K562 (cell line): Measurements from ENCODE around the gene MED17. TPM values are rescaled to one million over a fixed set of nuclear protein-coding genes. Genes with fewer than 3 reads are reported as not detected.

Experiments
- ATAC-seq: fragments of 200-7000 bp; cut with Tn5 transposase; 3 replicates; pipeline ENCODE4 v1.9.1; 2020; ENCODE audit warnings: moderate library complexity
- BruUV-seq: library from RNA; stranded (reverse); fragments of 400-500 nt; replicated peaks from 2 replicates; lab custom pipeline; 2021; lab: Mats Ljungman, UMichigan
- CTCF ChIA-PET: fragments of 300-600 bp; formaldehyde crosslinking; extraction: SDS; loops from one replicate; lab custom pipeline; 2021; ENCODE audit warnings: low intra/inter-chr PET ratio; lab: Yijun Ruan, JAX
- POLR2A ChIA-PET: fragments of 300-600, 350-650 bp; sonication (Branson Sonifier 250); formaldehyde crosslinking; extraction: SDS; loops from one replicate; lab custom pipeline; 2021; ENCODE audit warnings: antibody characterized with exemption, inconsistent platforms; lab: Yijun Ruan, JAX
- DNase-seq, 4 experiments: peaks; one replicate each; pipeline versions ENCODE4 v3.0.0 to v3.0.0-alpha.2; 2011 to 2018; ENCODE audit warnings: low spot score in 3 of 4, mixed read lengths in 3 of 4; ENCODE audit errors: extremely low read depth in 1 of 4
- FAIRE-seq: peaks from 2 replicates; lab custom pipeline; 2011; peaks lifted over from hg19 to GRCh38; lab: Jason Lieb, UNC
- H2AFZ ChIP-seq: 2 replicates; pipeline ENCODE4 v1.6.0; 2011; ENCODE audit warnings: low read depth, low read length, control low read depth, inconsistent platforms
- H3K27ac ChIP-seq: fragments of 200-600 bp; 3 replicates; pipeline ENCODE4 v1.8.0; 2011; ENCODE audit warnings: low read depth, mild to moderate bottlenecking, control low read depth, inconsistent platforms, low read length, moderate library complexity, mixed read lengths; ENCODE audit errors: extremely low read depth
- H3K27me3 ChIP-seq, 2 experiments: fragments of 300-600 bp in 1 of 2; 2 replicates in 1 of 2; 3 replicates in 1 of 2; pipeline versions ENCODE4 v1.6.0 to v1.8.0; 2011; ENCODE audit warnings: inconsistent platforms in 2 of 2, low read length in 2 of 2, mild to moderate bottlenecking in 1 of 2, mixed read lengths in 1 of 2, moderate library complexity in 1 of 2; ENCODE audit not compliant: control insufficient read depth in 2 of 2, insufficient read depth in 2 of 2
- H3K36me3 ChIP-seq: fragments of 300-600 bp; 3 replicates; pipeline ENCODE4 v1.8.0; 2011; ENCODE audit warnings: mild to moderate bottlenecking, low read length, inconsistent platforms; ENCODE audit not compliant: control insufficient read depth, insufficient read depth
- H3K4me1 ChIP-seq, 2 experiments: fragments of 200-600 bp in 1 of 2; replicated peaks in 1 of 2; 2 replicates in 1 of 2; 3 replicates in 1 of 2; pipeline versions ENCODE4 v1.5.1 to v1.8.0; 2011; ENCODE audit warnings: inconsistent platforms in 2 of 2, low read length in 2 of 2, mild to moderate bottlenecking in 1 of 2, mixed read lengths in 1 of 2, moderate library complexity in 1 of 2; ENCODE audit not compliant: control insufficient read depth in 2 of 2, insufficient read depth in 2 of 2
- H3K4me2 ChIP-seq: 2 replicates; pipeline ENCODE4 v1.6.1; 2011; ENCODE audit warnings: low read length, control low read depth, inconsistent platforms, mixed read lengths; ENCODE audit not compliant: insufficient read depth
- H3K4me3 ChIP-seq: fragments of 200-600 bp; sonication (generic), shearing (Covaris generic); 2 replicates; pipeline ENCODE4 v1.5.1; 2016; ENCODE audit warnings: control low read depth, inconsistent platforms
- H3K79me2 ChIP-seq: fragments of 200-600 bp; 3 replicates; pipeline ENCODE4 v1.8.0; 2011; ENCODE audit warnings: low read length, inconsistent platforms; ENCODE audit not compliant: control insufficient read depth, insufficient read depth
- H3K9ac ChIP-seq, 2 experiments: 2 replicates each; pipeline versions ENCODE4 v1.6.0 to v1.6.1; 2011; ENCODE audit warnings: low read depth in 2 of 2, low read length in 2 of 2, control low read depth in 1 of 2, inconsistent platforms in 1 of 2, mild to moderate bottlenecking in 1 of 2, mixed read lengths in 1 of 2; ENCODE audit not compliant: insufficient read depth in 1 of 2
- H3K9me1 ChIP-seq: one replicate; pipeline ENCODE4 v1.6.0; 2011; ENCODE audit warnings: inconsistent platforms, mild to moderate bottlenecking, low read length, moderate library complexity; ENCODE audit not compliant: control insufficient read depth, insufficient read depth
- H3K9me3 ChIP-seq: replicated peaks from 2 replicates; pipeline ENCODE4 v1.5.1; 2011; ENCODE audit warnings: low read depth, low read length, inconsistent platforms; ENCODE audit not compliant: control insufficient read depth, insufficient read depth
- H4K20me1 ChIP-seq: replicated peaks from 2 replicates; pipeline ENCODE4 v1.6.1; 2011; ENCODE audit warnings: low read length, inconsistent platforms, mixed read lengths; ENCODE audit not compliant: control insufficient read depth, insufficient read depth
- ARID3A ChIP-seq: IDR thresholded peaks from 2 replicates; pipeline ENCODE4 v1.6.1; 2012; ENCODE audit warnings: low read depth, low read length, improper control_type of control experiment, borderline replicate concordance
- ARID4B ChIP-seq: sonication (generic); formaldehyde crosslinking; IDR thresholded peaks from 2 replicates; pipeline ENCODE4 v1.8.0; 2022; ENCODE audit warnings: mild to moderate bottlenecking, missing genetic modification reagents
- HSF4 ChIP-seq: fragments of 250-450 bp; sonication (Bioruptor Pico); IDR thresholded peaks from 2 replicates; pipeline ENCODE4 v2.1.2; 2022; ENCODE audit warnings: mild to moderate bottlenecking, moderate library complexity, borderline replicate concordance
- KDM1A ChIP-seq, 2 experiments: fragments of 450-650 bp; IDR thresholded peaks; 2 replicates each; pipeline ENCODE4 v1.6.1; 2016; ENCODE audit warnings: mild to moderate bottlenecking in 2 of 2
- NFXL1 ChIP-seq: fragments of 450-650 bp; formaldehyde crosslinking; IDR thresholded peaks from 2 replicates; pipeline ENCODE4 v1.4.0; 2021; ENCODE audit warnings: mild to moderate bottlenecking
- POLR2AphosphoS5 ChIP-seq: IDR thresholded peaks from 2 replicates; pipeline ENCODE4 v1.6.1; 2011; ENCODE audit warnings: mild to moderate bottlenecking, low read depth, low read length, moderate library complexity; ENCODE audit not compliant: control insufficient read depth, insufficient read depth
- ZNF398 ChIP-seq: fragments of 250-450 bp; sonication (Bioruptor Pico); IDR thresholded peaks from 2 replicates; pipeline ENCODE4 v1.8.0; 2021; ENCODE audit warnings: moderate library complexity, mild to moderate bottlenecking, inconsistent platforms
- ZNF639 ChIP-seq, 2 experiments: fragments of 200-800 bp in 1 of 2; sonication (Bioruptor generic) in 1 of 2; sonication (generic) in 1 of 2; formaldehyde crosslinking in 1 of 2; IDR thresholded peaks in 1 of 2; conservative IDR thresholded peaks in 1 of 2; 2 replicates each; pipeline versions ENCODE4 v1.5.0 to v1.6.1; 2016 to 2020; ENCODE audit warnings: missing compliant biosample characterization in 1 of 2, missing genetic modification characterization in 1 of 2, missing genetic modification reagents in 1 of 2
- WGBS: fragments of 100-300 bp; shearing (Covaris generic); methylation state at CpG from one replicate; pipeline ENCODE4 v1.1.6; 2016; ENCODE audit warnings: low coverage, mixed read lengths; ENCODE audit not compliant: insufficient coverage; ENCODE audit errors: missing lambda C conversion rate; 5-methylcytosine and 5-hydroxymethylcytosine counted together
- in situ Hi-C: fragments of 300-500 bp; cut with MboI; formaldehyde crosslinking; loops from 4 replicates; pipeline ENCODE4 v1.15.0; 2018; ENCODE audit warnings: inconsistent platforms, mixed read lengths
- intact Hi-C: fragments of 100-400 bp; cut with micrococcal nuclease; formaldehyde crosslinking; loops from 2 replicates; pipeline ENCODE4 v1.14.2; 2022
- polyA plus RNA-seq, 8 experiments: library from polyadenylated mRNA; depleted of rRNA in 4 of 8; stranded (reverse) in 5 of 8; unstranded in 3 of 8; fragments of >200 nt; fragmentation: Nextera tagmentation in 2 of 8; fragmentation: Illumina TruSeq in 1 of 8; extraction: Ambion mirVana in 2 of 8; extraction: Trizol in 1 of 8; gene quantifications; 2 replicates each; pipeline versions ENCODE4 v1.2.1 to v1.2.3, GENCODE V29; 2011 to 2014; ENCODE audit warnings: inconsistent platforms in 1 of 8, missing spikeins in 1 of 8
- total RNA-seq, 7 experiments: library from RNA; depleted of rRNA in 6 of 7; stranded (reverse); fragments of >200 nt in 6 of 7; fragmentation: Illumina TruSeq in 2 of 7; extraction: Trizol in 2 of 7; gene quantifications; 2 replicates each; pipeline versions ENCODE4 v1.2.1 to v1.2.3, GENCODE V29; 2011 to 2021; ENCODE audit warnings: low replicate concordance in 1 of 7

Gene MED17
- total and polyA plus RNA-seq, 9 of the 15 experiments (the other 6 are each of a cell fraction or from before 2014, with no cell fraction given) = 6.7 to 34.7 (median 26.8) TPM

- TF ChIP-seq ZNF639 (CRISPR knock-in tag; conservative IDR thresholded peaks at IDR 0.05 in 1 of 2, IDR thresholded peaks at IDR 0.05 in 1 of 2) = no peak
- no peak for TF ChIP-seq ARID3A
These were observed 58.4 kb downstream of the MED17 start (continued) for GRCh38 chr11:93842461-93842860.

- no peaks in the 10 kb centered on the region for H3K79me2 ChIP-seq
- no peaks in the 10 kb centered on the region for H3K9me1 ChIP-seq
- peaks cover 23 to 54% of the 10 kb centered on the region in 2 experiments; a peak in 4 of 5 replicates for H3K27me3 ChIP-seq
- no TSS peak for BruUV-seq
- POLR2A ChIA-PET = interaction anchor here (1.1 kb wide), 1 partner anchor 13 kb away, joined by 3 read pairs; no protein-coding TSS in a partner anchor
- FAIRE-seq = no peak
- H3K9me3 ChIP-seq = no peaks in the 10 kb centered on the region
- H2AFZ ChIP-seq = no peak overlapping the region
- H3K4me2 ChIP-seq = no peak overlapping the region
- 8% methylated on average over 5 of the region's 5 CpGs for WGBS
- H3K4me1 ChIP-seq = peaks cover 3 to 5% of the 10 kb centered on the region in 2 experiments; a peak in 3 of 5 replicates
- DNase-seq = no peak
- no peak overlapping the region for H3K9ac ChIP-seq
- no peak for ATAC-seq
- in situ Hi-C loops (no loop called here), intact Hi-C loops (no loop called here)
- no peaks in the 10 kb centered on the region for H3K36me3 ChIP-seq
- no peak overlapping the region for H3K4me3 ChIP-seq
- no peak overlapping the region for H3K27ac ChIP-seq
- peaks cover 2% of the 10 kb centered on the region; the same call in 1 of the 2 replicates for H4K20me1 ChIP-seq
- CTCF ChIA-PET = no interaction called here
- TF ChIP-seq ZNF398 (no peak), POLR2AphosphoS5 (no peak), NFXL1 (CRISPR knock-in tag) (no peak), KDM1A (IDR thresholded peaks at IDR 0.05) (no peak), HSF4 (no peak), ARID4B (CRISPR knock-in tag) (no peak)
These were observed 59.8 kb downstream of the MED17 start for GRCh38 chr11:93843906-93844305.
